CD4-positive, alpha-beta T cell (primary cell): Measurements from ENCODE around the gene RNF207. TPM values are rescaled to one million over a fixed set of nuclear protein-coding genes. Genes with fewer than 3 reads are reported as not detected.

Source experiments
- ATAC-seq: fragments of 200-7000 bp; cut with Tn5 transposase; one replicate; pipeline ENCODE4 v1.10.0; 2022; ENCODE audit warnings: mild to moderate bottlenecking; ENCODE audit not compliant: poor library complexity
- CTCF ChIA-PET: fragments of 350-600 bp; sonication (Branson Sonifier 250); formaldehyde crosslinking; loops from one replicate; lab custom pipeline; 2021; ENCODE audit warnings: antibody characterized with exemption, inconsistent platforms; lab: Charles Lee
- POLR2A ChIA-PET: fragments of 350-600 bp; sonication (Branson Sonifier 250); formaldehyde crosslinking; loops from one replicate; lab custom pipeline; 2021; ENCODE audit warnings: antibody characterized with exemption, inconsistent platforms; lab: Charles Lee
- DNase-seq, 14 experiments: peaks; one replicate each; pipeline ENCODE4 v3.0.0-alpha.2; 2013 to 2020; ENCODE audit warnings: mixed read lengths in 2 of 14
- H3K27ac ChIP-seq, 2 donors: one replicate each; pipeline versions ENCODE4 v1.5.1 to v1.7.0; 2013; ENCODE audit warnings: low read length in 2 of 2, low read depth in 1 of 2, mild to moderate bottlenecking in 1 of 2
- H3K27me3 ChIP-seq, 2 experiments: 1 replicate in 1 of 2; 2 replicates in 1 of 2; pipeline versions ENCODE4 v1.6.1 to v1.7.0; 2013; ENCODE audit warnings: low read length in 2 of 2, control low read depth in 1 of 2, mild to moderate bottlenecking in 1 of 2, moderate library complexity in 1 of 2; ENCODE audit not compliant: insufficient read depth in 2 of 2, control insufficient read depth in 1 of 2
- H3K36me3 ChIP-seq: one replicate; pipeline ENCODE4 v1.6.1; 2013; ENCODE audit warnings: low read length, control low read depth; ENCODE audit not compliant: insufficient read depth
- H3K4me1 ChIP-seq: one replicate; pipeline ENCODE4 v1.6.1; 2013; ENCODE audit warnings: low read length, control low read depth; ENCODE audit not compliant: insufficient read depth
- H3K4me3 ChIP-seq: one replicate; pipeline ENCODE4 v1.5.1; 2013; ENCODE audit warnings: mild to moderate bottlenecking, low read length, moderate library complexity
- H3K9me3 ChIP-seq, 2 experiments: 1 replicate in 1 of 2; 2 replicates in 1 of 2; pipeline versions ENCODE4 v1.6.1 to v1.7.0; 2013; ENCODE audit warnings: low read length in 2 of 2, mild to moderate bottlenecking in 2 of 2, control low read depth in 1 of 2, moderate library complexity in 1 of 2; ENCODE audit not compliant: control insufficient read depth in 1 of 2, insufficient read depth in 1 of 2
- H3K27ac Mint-ChIP-seq: one replicate; pipeline ENCODE4 v1.8.0; 2020; ENCODE audit warnings: mixed read lengths
- H3K27me3 Mint-ChIP-seq: one replicate; pipeline ENCODE4 v1.8.0; 2021; ENCODE audit warnings: mixed read lengths
- H3K36me3 Mint-ChIP-seq: one replicate; pipeline ENCODE4 v1.8.0; 2021; ENCODE audit warnings: low read depth, mixed read lengths
- H3K4me1 Mint-ChIP-seq: one replicate; pipeline ENCODE4 v1.8.0; 2021; ENCODE audit warnings: low read depth, mixed read lengths
- H3K4me3 Mint-ChIP-seq: one replicate; pipeline ENCODE4 v1.8.0; 2020; ENCODE audit warnings: mild to moderate bottlenecking, mixed read lengths
- H3K9me3 Mint-ChIP-seq: one replicate; pipeline ENCODE4 v1.8.0; 2020; ENCODE audit warnings: mixed read lengths
- CTCF ChIP-seq: fragments of 200-600 bp; IDR thresholded peaks from one replicate; pipeline ENCODE4 v1.8.0; 2022; ENCODE audit warnings: antibody characterized with exemption, mild to moderate bottlenecking
- intact Hi-C, 2 experiments: fragments of 100-400 bp; cut with DNase I in 1 of 2; cut with micrococcal nuclease in 1 of 2; formaldehyde crosslinking; loops; one replicate each; pipeline versions ENCODE4 v1.15.1 to v1.9.0; 2023 to 2025; cut with DNase I, micrococcal nuclease
- total RNA-seq, 174 experiments: library from RNA in 2 of 174; stranded (reverse) in 2 of 174; gene quantifications; one replicate each; pipeline ENCODE4 v1.2.3 and lab custom pipeline; 2021 to 2026

The RNF207 gene
- total RNA-seq, 2 experiments from 2014 or later: 5.4 to 6.8 TPM

DNA sequence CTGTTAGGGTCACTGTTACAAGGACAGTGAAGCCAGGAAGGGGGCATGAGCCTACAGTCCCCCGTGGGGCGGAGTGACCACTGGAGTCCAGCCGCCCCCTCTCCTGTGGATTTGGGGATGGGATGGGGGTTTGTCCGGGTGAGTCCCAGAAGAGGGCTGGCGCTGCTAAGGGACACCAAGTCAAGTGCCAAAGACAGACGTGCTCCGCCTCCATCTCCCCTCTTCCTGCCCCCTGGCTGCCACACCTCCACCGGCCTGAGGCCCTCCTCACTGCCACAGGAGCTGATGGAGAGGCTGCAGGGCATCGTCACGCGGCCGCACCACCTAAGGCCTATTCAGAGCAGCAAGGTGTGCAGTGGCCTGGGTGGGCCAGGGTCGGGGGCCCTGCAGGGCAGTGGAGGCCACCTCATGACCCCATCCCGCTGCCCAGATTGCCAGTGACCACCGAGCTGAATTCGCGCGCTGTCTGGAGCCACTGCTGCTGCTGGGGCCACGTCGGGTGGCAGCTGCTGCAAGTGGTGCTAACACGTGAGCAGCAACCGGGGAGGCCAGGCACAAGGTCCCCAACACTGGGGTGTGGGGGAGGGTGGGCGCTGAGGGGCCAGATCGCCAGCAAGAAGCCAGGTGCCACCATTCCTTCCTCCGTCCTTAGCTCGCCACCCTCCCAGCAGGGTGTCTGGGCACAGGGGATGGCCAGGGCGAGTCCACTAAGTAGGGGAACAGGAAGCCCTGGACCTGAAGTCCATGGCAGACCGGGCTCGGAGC lies 4.9 kb downstream of the RNF207 start:
- intact Hi-C loops: no loop called here
- ChIA-PET CTCF (no interaction called here), POLR2A (interaction anchor here (1.1 kb wide), 1 partner anchor 11 kb away, joined by 3 read pairs; the partner anchor contains the start of gene RPL22)
- no peak for TF ChIP-seq CTCF
- no peaks in the 10 kb centered on the region for H3K36me3 Mint-ChIP-seq
- Histone ChIP-seq H3K4me1 (peaks cover 29% of the 10 kb centered on the region), H3K27me3 (peaks cover 13 to 27% of the 10 kb centered on the region in 2 experiments), H3K9me3 (no peaks in the 10 kb centered on the region), H3K36me3 (no peaks in the 10 kb centered on the region), H3K4me3 (no peak overlapping the region), H3K27ac (no peak overlapping the region)
- no peak overlapping the region for H3K4me3 Mint-ChIP-seq
- DNase-seq (no peak), ATAC-seq (no peak)
- H3K27me3 Mint-ChIP-seq: peaks cover 27% of the 10 kb centered on the region
- peaks cover 6% of the 10 kb centered on the region for H3K4me1 Mint-ChIP-seq
- no peak overlapping the region for H3K27ac Mint-ChIP-seq
- no peaks in the 10 kb centered on the region for H3K9me3 Mint-ChIP-seq

DNA sequence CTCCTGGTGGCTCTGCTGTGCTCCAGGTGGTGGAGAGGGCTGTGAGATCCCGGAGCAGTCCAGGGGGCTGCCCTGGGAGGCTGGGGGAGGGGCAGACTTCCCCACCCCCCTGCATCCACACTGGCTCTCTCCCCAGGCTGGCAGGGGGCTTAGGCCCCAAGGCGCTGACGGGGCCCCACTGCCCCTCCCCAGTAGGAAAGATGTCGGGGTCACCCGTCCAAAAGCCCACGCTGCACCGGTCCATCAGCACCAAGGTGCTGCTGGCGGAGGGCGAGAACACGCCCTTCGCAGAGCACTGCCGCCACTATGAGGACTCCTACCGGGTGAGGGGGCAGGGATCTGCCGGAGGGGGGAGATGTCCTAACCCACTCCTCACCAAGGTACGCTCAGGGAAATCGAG lies 5.8 kb downstream of the RNF207 start:
- CTCF ChIA-PET: no interaction called here
- no peak overlapping the region for H3K4me3 Mint-ChIP-seq
- ATAC-seq: no peak

GRCh38 chr1:6212193-6212959 lies 6.5 kb downstream of the RNF207 start:
- no peaks in the 10 kb centered on the region for H3K9me3 ChIP-seq
- ChIA-PET POLR2A (no interaction called here), CTCF (no interaction called here)
- TF ChIP-seq CTCF: no peak
- H3K4me3 Mint-ChIP-seq: no peak overlapping the region
- H3K4me1 Mint-ChIP-seq: no peaks in the 10 kb centered on the region
- peaks cover 26% of the 10 kb centered on the region for H3K27me3 Mint-ChIP-seq
- H3K27ac ChIP-seq: no peak overlapping the region
- H3K9me3 Mint-ChIP-seq: no peaks in the 10 kb centered on the region
- H3K36me3 Mint-ChIP-seq: no peaks in the 10 kb centered on the region
- no peak for DNase-seq
- H3K27me3 ChIP-seq: peaks cover 9 to 11% of the 10 kb centered on the region in 2 experiments
- H3K36me3 ChIP-seq: no peaks in the 10 kb centered on the region
- no peak overlapping the region for H3K27ac Mint-ChIP-seq
- H3K4me1 ChIP-seq: peaks cover 17% of the 10 kb centered on the region
- intact Hi-C loops: no loop called here
- ATAC-seq: no peak
- H3K4me3 ChIP-seq: no peak overlapping the region

More for the DNA sequence above, 5.8 kb downstream of the RNF207 start:
- no peak overlapping the region for H3K27ac Mint-ChIP-seq
- Histone ChIP-seq H3K27me3 (peaks cover 12 to 17% of the 10 kb centered on the region in 2 experiments), H3K4me1 (peaks cover 20% of the 10 kb centered on the region), H3K9me3 (no peaks in the 10 kb centered on the region), H3K4me3 (no peak overlapping the region), H3K36me3 (no peaks in the 10 kb centered on the region), H3K27ac (no peak overlapping the region)
- no peak for DNase-seq
- peaks cover 26% of the 10 kb centered on the region for H3K27me3 Mint-ChIP-seq
- H3K36me3 Mint-ChIP-seq: no peaks in the 10 kb centered on the region
- intact Hi-C loops: no loop called here
- H3K4me1 Mint-ChIP-seq: peaks cover 2% of the 10 kb centered on the region
- H3K9me3 Mint-ChIP-seq: no peaks in the 10 kb centered on the region
- no peak for TF ChIP-seq CTCF
- POLR2A ChIA-PET: no interaction called here
